SHP77 treated with DMSO at 0.1 percent for 48 hours (cell line): ENCODE results near the gene ZBTB47.

Experiments used
- DNase-seq: peaks from one replicate; lab custom pipeline; 2025; lab: John Stamatoyannopoulos, UW

The ZBTB47 gene

DNA sequence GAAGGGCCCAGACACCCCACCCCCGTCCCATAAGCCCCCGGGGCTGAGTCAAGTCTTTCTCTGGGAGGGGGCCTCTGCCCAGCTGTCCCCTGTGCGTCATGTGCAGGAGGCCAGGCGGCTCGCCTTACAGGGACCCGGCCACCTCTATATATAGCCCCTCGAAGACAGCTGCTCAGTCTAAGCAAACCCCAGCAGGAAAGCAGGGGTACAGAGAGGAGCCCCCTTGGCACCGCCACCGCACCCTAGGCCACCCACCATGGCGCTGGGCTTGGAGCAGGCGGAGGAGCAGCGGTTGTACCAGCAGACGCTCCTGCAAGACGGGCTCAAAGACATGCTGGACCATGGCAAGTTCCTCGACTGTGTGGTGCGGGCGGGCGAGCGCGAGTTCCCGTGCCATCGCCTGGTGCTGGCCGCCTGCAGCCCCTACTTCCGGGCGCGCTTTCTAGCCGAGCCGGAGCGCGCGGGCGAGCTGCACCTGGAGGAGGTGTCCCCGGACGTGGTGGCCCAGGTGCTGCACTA lies 31.9 kb downstream of the ZBTB47 start, which contains the start of gene KLHL40:
TSS of gene KLHL40 (plus strand) at position 175 of the 519 bp plus-strand sequence. CDS start at position 257, 82 bp downstream.
- no peak for DNase-seq

DNA sequence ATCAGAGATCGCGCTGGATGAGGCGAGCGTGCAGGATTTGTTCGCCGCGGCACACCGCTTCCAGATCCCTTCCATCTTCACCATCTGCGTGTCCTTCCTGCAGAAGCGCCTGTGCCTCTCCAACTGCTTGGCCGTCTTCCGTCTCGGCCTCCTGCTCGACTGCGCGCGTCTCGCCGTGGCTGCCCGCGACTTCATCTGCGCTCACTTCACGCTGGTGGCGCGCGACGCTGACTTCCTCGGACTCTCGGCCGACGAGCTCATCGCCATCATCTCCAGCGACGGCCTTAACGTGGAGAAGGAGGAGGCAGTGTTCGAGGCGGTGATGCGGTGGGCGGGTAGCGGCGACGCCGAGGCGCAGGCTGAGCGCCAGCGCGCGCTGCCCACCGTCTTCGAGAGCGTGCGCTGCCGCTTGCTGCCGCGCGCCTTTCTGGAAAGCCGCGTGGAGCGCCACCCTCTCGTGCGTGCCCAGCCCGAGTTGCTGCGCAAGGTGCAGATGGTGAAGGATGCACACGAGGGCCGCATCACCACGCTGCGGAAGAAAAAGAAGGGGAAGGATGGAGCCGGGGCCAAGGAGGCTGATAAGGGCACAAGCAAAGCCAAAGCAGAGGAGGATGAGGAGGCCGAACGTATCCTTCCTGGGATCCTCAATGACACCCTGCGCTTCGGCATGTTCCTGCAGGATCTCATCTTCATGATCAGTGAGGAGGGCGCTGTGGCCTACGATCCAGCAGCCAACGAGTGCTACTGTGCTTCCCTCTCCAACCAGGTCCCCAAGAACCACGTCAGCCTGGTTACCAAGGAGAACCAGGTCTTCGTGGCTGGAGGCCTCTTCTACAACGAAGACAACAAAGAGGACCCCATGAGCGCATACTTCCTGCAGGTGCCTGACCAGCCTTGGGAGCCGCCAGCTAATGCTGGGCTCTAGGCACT lies 32.7 kb downstream of the ZBTB47 start:
- no peak for DNase-seq

GRCh38 chr3:42686832-42687650 lies 33.5 kb downstream of the ZBTB47 start:
- no peak for DNase-seq

- DNase-seq, result no peak
These were observed 34.5 kb downstream of the ZBTB47 start for GRCh38 chr3:42688016-42688415.

DNA sequence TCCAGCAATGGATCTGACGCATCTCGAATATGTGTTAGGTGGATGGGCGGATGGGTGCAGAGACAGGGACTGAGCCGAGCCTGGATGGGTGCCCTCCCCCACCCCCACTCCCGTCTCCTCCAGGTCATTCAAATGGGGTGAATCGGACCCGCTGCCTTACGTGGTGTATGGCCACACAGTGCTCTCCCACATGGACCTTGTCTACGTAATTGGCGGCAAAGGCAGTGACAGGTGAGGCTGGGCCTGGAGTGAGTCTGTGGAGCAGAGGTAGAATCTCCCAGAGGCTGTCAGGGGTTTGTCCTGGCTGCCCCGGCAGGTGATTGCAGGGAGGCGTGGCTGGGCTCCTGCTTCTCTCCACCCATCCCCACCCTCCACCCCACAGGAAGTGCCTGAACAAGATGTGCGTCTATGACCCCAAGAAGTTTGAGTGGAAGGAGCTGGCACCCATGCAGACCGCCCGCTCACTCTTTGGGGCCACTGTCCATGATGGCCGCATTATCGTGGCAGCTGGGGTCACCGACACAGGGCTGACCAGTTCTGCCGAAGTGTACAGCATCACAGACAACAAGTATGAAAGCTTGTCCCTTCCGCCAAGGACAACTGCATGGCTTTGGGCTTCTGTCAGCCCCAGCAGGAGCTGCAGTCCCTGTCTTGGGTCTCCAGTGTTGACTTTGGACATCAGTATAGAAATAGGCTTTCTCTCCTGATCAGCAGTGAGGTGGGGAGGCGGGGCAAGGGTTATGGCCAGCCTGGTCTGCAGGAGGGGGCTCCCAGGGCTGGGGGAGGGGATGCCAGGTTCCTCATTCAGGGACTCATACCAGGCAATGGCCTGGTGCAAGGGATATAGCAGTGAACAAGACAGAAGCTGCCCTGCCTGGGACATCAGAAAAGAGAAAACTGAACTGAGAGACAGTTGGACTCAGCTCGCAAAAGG lies 35.3 kb downstream of the ZBTB47 start:
- DNase-seq, result no peak

GRCh38 chr3:42689421-42690014 lies 36.0 kb downstream of the ZBTB47 start:
- DNase-seq, result no peak

DNA sequence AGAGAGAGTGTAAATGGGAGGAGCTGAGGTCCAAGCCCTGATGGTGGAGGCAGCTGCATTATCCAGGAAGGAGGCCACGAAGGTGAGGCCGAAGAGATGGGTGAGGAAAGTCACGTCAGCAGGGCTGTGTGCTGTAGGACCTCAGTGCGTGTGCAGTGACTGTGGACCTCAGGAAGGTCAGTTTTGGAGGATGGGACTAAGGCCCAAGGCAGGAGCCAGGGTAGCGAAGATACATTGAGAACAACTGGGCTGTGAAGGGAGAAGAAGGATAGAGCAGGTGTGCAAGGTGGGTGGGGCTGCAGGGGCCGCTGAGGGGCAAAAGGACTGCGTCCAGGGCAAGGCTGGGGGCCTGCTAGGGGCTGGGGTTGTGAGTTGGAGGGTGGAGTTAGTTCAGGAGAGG lies 36.7 kb downstream of the ZBTB47 start:
- no peak for DNase-seq

DNA sequence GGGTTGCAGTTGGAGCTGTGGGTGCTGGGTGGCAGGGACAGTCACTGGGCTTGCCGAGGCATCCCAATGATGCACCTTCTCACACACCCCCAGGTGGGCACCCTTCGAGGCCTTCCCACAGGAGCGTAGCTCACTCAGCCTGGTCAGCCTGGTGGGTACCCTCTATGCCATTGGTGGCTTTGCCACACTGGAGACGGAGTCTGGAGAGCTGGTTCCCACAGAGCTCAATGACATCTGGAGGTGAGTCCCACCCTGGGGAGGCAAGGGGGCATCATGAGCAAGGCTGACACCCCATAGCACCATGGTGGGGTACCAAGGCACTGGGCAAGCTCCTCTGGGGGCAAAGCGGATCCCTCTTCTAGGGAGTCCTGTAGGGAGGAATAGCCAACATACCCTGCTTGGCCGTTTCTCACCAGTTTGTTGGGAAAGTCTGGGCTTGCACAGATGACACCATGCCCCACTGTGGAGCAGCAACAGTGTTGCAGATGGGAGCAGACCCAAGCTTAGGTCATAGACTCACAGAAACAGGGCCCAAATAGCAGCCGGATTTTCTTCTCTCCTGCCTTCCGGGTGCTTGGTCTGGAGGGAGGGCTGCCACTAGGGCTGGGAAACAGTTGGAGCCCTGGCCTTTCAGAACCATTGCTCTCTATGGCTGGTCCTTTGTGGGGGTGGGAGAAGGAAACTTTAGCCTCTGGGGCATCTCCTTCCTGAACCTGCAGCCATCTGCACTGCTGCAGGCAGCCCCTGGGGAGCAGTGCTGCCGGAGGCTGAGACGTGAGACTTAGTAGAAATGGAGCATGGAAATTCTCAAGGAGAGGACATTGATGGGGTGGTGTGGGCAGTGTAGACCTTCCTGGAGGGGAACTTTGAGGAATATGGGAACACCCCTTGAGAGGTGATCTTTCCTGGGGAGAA lies 37.5 kb downstream of the ZBTB47 start:
- no peak for DNase-seq

DNA sequence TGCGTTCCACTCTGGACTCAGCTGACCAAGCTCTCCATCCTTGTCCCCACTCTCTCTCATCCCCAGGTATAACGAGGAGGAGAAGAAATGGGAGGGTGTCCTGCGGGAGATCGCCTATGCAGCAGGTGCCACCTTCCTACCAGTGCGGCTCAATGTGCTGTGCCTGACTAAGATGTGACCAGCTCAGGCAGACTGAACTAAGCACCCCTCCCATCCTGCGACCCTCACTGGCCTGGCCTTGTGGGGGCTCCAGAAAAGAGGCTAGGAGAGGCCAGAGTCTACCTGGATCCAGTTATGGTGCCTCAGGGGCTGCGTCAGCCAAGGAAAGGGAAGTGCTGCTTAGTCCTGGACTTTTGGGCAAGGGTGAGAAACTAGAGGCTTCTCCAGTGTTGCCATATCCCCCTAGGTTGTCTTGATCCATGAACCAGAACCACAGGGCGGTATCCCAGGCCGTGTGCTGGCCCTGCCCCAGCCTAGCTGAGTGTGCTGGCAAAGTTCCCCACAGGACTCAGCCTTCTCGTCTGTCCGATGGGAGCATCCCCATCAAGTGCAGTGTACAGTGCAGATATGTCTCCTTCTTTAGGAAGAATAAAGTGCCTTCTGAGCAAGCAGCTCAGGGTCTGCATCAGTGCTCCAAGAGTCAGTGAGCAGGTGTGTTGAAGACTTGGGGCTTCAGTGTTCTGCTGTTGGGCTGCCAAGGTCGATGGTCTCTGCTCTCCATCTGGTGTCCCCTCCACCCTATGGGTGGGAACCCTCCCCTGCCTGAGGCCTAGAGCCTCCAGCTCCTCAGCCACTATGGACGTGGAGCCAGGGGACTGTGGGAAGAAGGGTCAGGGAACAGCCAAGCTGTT lies 38.5 kb downstream of the ZBTB47 start:
- DNase-seq, result no peak

GRCh38 chr3:42692667-42693529 lies 39.4 kb downstream of the ZBTB47 start:
- DNase-seq, result no peak

GRCh38 chr3:42693530-42693930 lies 40.0 kb downstream of the ZBTB47 start:
- no peak for DNase-seq

DNA sequence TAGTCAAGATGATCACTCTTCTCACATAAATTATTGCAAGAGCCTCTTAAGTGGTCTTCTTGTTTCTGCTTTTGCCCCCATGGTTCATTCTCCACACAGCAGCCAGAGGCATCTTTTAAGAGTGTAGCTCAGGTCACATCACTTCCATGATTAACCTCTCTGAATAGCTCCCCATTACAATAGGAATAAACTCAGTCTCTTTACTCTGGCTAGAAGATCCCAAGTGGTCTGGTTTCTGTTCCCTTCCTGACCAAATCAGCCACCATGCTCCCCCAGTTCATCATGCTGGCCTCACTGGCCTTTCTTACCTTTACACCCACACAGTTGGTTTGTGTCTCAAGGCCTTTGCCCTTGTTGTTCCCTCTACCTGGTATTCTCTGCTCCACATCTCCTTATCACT lies 40.9 kb downstream of the ZBTB47 start:
- no peak for DNase-seq

- DNase-seq, result no peak
These were observed 43.1 kb downstream of the ZBTB47 start for GRCh38 chr3:42696356-42697288.

DNA sequence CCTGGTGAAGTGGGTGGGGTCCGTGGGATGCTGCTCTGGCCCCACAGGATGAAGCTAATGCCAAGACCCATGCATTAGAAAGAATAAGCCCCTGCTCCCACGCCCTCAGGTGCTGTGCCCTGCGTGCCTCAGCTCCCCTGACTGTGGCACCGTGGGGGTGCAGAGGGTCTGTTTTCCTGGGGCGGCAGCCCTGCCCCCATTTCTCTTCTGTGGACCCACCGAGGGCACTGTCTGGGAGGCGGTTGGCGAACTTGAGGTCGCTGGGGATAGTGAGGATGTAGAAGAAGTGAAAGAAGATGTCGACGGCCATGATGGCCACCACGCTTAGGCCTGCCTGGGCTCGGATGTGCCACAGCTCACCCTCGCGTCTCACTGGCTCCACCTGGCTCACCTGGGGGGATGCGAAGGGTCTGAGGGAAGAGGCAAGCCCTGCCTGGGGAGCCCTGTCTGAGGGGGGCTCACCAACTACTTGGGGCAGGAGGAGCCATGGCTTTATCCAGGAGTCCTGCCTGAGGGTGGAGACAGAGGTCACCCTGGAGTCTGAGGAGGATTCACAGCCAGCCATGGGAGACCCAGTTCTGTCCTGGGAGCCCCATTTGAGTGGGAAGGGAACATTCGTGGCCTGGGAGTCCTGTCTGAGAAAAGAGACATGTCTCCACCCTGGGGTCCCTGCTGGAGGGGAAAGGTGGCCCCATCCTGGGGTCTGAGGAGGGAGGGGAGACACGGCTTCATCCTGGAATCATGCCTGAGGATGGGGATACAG lies 44.0 kb downstream of the ZBTB47 start:
- no peak for DNase-seq

DNA sequence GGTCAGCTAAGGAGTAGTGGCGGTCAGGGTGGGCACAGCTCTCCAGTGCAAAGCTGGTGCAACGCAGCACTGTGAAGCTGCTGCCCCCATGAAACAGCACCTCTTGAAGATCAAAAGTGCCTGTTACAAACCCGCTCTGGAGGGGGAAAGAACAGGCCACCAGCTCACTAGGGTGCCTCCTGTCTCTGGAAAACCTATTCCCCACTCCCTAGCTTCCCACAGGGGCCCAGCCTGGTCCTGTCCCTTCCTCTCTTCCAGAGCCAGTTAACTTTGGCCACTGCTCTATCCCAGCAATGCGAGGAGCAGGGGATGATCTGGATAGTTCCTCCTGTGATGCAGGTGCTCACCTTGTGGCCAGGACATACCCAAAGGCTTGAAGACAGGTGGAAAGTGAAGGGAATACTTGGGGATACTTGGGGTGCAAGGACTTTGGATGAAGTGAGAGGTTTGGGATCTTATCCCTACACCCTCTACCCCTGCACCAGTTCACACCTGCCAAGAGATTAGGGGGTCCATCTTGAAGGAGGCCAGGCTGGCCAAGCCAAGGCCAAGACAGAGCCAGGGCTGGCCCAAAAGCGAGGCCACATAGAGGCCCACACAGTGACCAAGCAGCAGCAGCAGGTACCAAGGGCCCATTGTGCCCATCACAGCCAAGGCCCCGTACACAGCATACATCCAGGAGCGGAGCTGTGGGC lies 44.9 kb downstream of the ZBTB47 start:
- no peak for DNase-seq

- DNase-seq, result no peak
These were observed 45.4 kb downstream of the ZBTB47 start for GRCh38 chr3:42698911-42699230.
